Measurements from ENCODE around the gene PPFIA2. TPM values are rescaled to one million over a fixed set of nuclear protein-coding genes. Genes with fewer than 3 reads are reported as not detected.

PPFIA2 gene
- total RNA-seq, 1 donor from 2014 or later: 1.1 TPM

DNA sequence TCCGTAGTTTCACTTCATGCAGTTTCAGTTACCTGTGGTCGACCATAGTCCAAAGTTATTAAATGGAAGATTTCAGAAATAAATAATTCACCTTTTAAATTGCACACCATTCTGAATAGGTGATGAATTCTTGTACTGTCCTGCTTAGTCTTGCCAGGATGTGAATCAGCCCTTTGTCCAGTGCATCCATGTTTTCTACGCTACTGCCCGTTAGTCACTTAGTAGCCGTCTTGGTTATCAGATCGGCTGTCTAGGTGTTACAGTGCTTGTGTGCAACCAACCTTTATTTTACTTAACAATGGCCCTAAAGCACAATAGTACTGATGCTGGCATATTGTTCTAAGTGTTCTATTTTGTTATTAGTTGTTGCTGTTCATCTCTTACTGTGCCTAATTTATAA is 534.5 kb downstream of the PPFIA2 start:
- Mint-ChIP-seq H3K9me3 (no peaks in the 10 kb centered on the region), H3K4me1 (peaks cover under 1% of the 10 kb centered on the region), H3K27ac (no peak overlapping the region), H3K36me3 (no peaks in the 10 kb centered on the region), H3K27me3 (ENCODE audit: low read depth) (no peaks in the 10 kb centered on the region), H3K4me3 (no peak overlapping the region)
- no peak for DNase-seq (ENCODE audit: low spot score in 2 of 2, unreplicated experiment in 2 of 2)
- TF ChIP-seq, protein P1, sequence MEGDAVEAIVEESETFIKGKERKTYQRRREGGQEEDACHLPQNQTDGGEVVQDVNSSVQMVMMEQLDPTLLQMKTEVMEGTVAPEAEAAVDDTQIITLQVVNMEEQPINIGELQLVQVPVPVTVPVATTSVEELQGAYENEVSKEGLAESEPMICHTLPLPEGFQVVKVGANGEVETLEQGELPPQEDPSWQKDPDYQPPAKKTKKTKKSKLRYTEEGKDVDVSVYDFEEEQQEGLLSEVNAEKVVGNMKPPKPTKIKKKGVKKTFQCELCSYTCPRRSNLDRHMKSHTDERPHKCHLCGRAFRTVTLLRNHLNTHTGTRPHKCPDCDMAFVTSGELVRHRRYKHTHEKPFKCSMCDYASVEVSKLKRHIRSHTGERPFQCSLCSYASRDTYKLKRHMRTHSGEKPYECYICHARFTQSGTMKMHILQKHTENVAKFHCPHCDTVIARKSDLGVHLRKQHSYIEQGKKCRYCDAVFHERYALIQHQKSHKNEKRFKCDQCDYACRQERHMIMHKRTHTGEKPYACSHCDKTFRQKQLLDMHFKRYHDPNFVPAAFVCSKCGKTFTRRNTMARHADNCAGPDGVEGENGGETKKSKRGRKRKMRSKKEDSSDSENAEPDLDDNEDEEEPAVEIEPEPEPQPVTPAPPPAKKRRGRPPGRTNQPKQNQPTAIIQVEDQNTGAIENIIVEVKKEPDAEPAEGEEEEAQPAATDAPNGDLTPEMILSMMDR (IDR thresholded peaks at IDR 0.05; ENCODE audit: unreplicated experiment): no peak

GRCh38 chr12:81222846-81223592 is 536.1 kb downstream of the PPFIA2 start:
- no peak overlapping the region for H3K4me3 Mint-ChIP-seq
- TF ChIP-seq, protein P1 (IDR thresholded peaks at IDR 0.05; ENCODE audit: unreplicated experiment): no peak
- H3K9me3 Mint-ChIP-seq: no peaks in the 10 kb centered on the region
- H3K27ac Mint-ChIP-seq: no peak overlapping the region
- H3K4me1 Mint-ChIP-seq: peaks cover 5% of the 10 kb centered on the region
- H3K36me3 Mint-ChIP-seq: no peaks in the 10 kb centered on the region
- no peaks in the 10 kb centered on the region for H3K27me3 Mint-ChIP-seq (ENCODE audit: low read depth)
- DNase-seq (ENCODE audit: low spot score in 2 of 2, unreplicated experiment in 2 of 2): no peak

GRCh38 chr12:81221681-81222080 is 537.5 kb downstream of the PPFIA2 start:
- H3K27ac Mint-ChIP-seq: no peak overlapping the region
- H3K9me3 Mint-ChIP-seq: no peaks in the 10 kb centered on the region
- H3K4me3 Mint-ChIP-seq: no peak overlapping the region
- TF ChIP-seq, protein P1 (IDR thresholded peaks at IDR 0.05; ENCODE audit: unreplicated experiment): no peak
- H3K4me1 Mint-ChIP-seq: peaks cover 5% of the 10 kb centered on the region
- H3K27me3 Mint-ChIP-seq (ENCODE audit: low read depth): no peaks in the 10 kb centered on the region
- DNase-seq (ENCODE audit: low spot score in 2 of 2, unreplicated experiment in 2 of 2): no peak
- H3K36me3 Mint-ChIP-seq: no peaks in the 10 kb centered on the region

DNA sequence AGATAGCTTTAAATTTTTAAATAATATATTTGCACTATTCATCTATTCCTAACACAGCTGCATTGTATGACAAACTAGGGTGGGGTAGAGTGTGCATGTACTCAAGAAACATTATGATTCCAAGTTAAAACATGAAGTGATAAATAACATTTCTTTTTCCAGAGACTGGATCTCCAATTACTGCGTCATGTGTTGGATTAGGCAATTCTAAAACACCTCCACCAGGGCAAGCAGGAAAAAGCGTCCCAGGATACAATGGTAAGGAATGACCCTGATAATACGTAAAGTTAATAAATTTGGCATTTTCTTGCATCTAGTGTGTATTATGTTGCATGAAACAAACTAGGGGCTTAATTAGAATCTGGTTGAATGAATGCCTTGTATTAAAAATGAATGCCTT is 542.4 kb downstream of the PPFIA2 start:
- TF ChIP-seq, protein P1 (IDR thresholded peaks at IDR 0.05; ENCODE audit: unreplicated experiment): no peak
- no peak overlapping the region for H3K27ac Mint-ChIP-seq
- no peaks in the 10 kb centered on the region for H3K9me3 Mint-ChIP-seq
- DNase-seq (ENCODE audit: low spot score in 2 of 2, unreplicated experiment in 2 of 2): no peak
- H3K4me1 Mint-ChIP-seq: peaks cover 5% of the 10 kb centered on the region
- no peak overlapping the region for H3K4me3 Mint-ChIP-seq
- no peaks in the 10 kb centered on the region for H3K36me3 Mint-ChIP-seq
- H3K27me3 Mint-ChIP-seq (ENCODE audit: low read depth): no peaks in the 10 kb centered on the region

- H3K4me3 Mint-ChIP-seq: no peak overlapping the region
- TF ChIP-seq, protein P1 (IDR thresholded peaks at IDR 0.05; ENCODE audit: unreplicated experiment): no peak
- H3K9me3 Mint-ChIP-seq: no peaks in the 10 kb centered on the region
- H3K36me3 Mint-ChIP-seq: no peaks in the 10 kb centered on the region
- peaks cover 23% of the 10 kb centered on the region for H3K4me1 Mint-ChIP-seq
- H3K27ac Mint-ChIP-seq: no peak overlapping the region
- no peaks in the 10 kb centered on the region for H3K27me3 Mint-ChIP-seq (ENCODE audit: low read depth)
- no peak for DNase-seq (ENCODE audit: low spot score in 2 of 2, unreplicated experiment in 2 of 2)
These were observed 546.0 kb downstream of the PPFIA2 start for GRCh38 chr12:81212996-81213696.

All from mesothelial cell of epicardium (in vitro differentiated cells).